ENCODE data around the gene CD300LD.

GRCh38 chr17:74582633-74583032 lies 9.4 kb downstream of the CD300LD start:
- TF ChIP-seq, protein P1, sequence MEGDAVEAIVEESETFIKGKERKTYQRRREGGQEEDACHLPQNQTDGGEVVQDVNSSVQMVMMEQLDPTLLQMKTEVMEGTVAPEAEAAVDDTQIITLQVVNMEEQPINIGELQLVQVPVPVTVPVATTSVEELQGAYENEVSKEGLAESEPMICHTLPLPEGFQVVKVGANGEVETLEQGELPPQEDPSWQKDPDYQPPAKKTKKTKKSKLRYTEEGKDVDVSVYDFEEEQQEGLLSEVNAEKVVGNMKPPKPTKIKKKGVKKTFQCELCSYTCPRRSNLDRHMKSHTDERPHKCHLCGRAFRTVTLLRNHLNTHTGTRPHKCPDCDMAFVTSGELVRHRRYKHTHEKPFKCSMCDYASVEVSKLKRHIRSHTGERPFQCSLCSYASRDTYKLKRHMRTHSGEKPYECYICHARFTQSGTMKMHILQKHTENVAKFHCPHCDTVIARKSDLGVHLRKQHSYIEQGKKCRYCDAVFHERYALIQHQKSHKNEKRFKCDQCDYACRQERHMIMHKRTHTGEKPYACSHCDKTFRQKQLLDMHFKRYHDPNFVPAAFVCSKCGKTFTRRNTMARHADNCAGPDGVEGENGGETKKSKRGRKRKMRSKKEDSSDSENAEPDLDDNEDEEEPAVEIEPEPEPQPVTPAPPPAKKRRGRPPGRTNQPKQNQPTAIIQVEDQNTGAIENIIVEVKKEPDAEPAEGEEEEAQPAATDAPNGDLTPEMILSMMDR (IDR thresholded peaks at IDR 0.05) = no peak
- TF ChIP-seq POLR2A (IDR thresholded peaks at IDR 0.05; ENCODE audit: low read depth) (no peak), POLR2AphosphoS5 (IDR thresholded peaks at IDR 0.05) (no peak)
